Esophagus muscularis mucosa (tissue), 4 donors: ENCODE results near the gene CNOT1. TPM values are rescaled to one million over a fixed set of nuclear protein-coding genes. Genes with fewer than 3 reads are reported as not detected.
A peak's percentile ranks its signal among the peaks of the same experiment; 100 is the strongest.

Experiments used
- DNase-seq: peaks from one replicate; pipeline ENCODE4 v3.0.0-alpha.2; 2017; ENCODE audit errors: extremely low spot score
- H3K27ac ChIP-seq, 4 donors: fragments of 200-600 bp; sonication (generic); replicated peaks in 1 of 4; 1 replicate in 3 of 4; 2 replicates in 1 of 4; pipeline ENCODE4 v1.5.1; 2016 to 2019; ENCODE audit warnings: mild to moderate bottlenecking in 1 of 4
- H3K27me3 ChIP-seq, 4 donors: fragments of 200-600 bp; sonication (generic); one replicate each; pipeline versions ENCODE4 v1.5.1 to v1.6.0; 2016 to 2019
- H3K36me3 ChIP-seq, 4 donors: fragments of 200-600 bp; sonication (generic); one replicate each; pipeline ENCODE4 v1.5.1; 2016 to 2019
- H3K4me1 ChIP-seq, 4 donors: fragments of 200-600 bp; sonication (generic); one replicate each; pipeline ENCODE4 v1.5.1; 2016 to 2019
- H3K4me3 ChIP-seq, 4 donors: fragments of 200-600 bp; sonication (generic); 1 replicate in 2 of 4; 2 replicates in 2 of 4; pipeline ENCODE4 v1.5.1; 2016 to 2019; ENCODE audit warnings: mild to moderate bottlenecking in 4 of 4, moderate library complexity in 1 of 4
- H3K9me3 ChIP-seq, 4 donors: fragments of 200-600 bp; sonication (generic); 1 replicate in 3 of 4; 2 replicates in 1 of 4; pipeline ENCODE4 v1.5.1; 2016 to 2019
- CTCF ChIP-seq, 3 experiments: fragments of 200-600 bp in 2 of 3; fragments of 450-650 bp in 1 of 3; sonication (generic) in 2 of 3; IDR thresholded peaks; one replicate each; pipeline ENCODE4 v1.5.1; 2017 to 2019; ENCODE audit warnings: antibody characterized with exemption in 3 of 3, mild to moderate bottlenecking in 2 of 3, moderate library complexity in 1 of 3
- EP300 ChIP-seq: sonication (generic); formaldehyde crosslinking; IDR thresholded peaks from one replicate; pipeline ENCODE4 v1.6.1; 2017; ENCODE audit warnings: antibody characterized with exemption
- POLR2A ChIP-seq: fragments of 450-650 bp; IDR thresholded peaks from one replicate; pipeline ENCODE4 v1.6.1; 2017; ENCODE audit warnings: antibody characterized with exemption, moderate library complexity, mild to moderate bottlenecking, low read depth
- POLR2AphosphoS5 ChIP-seq, 2 donors: sonication (generic); formaldehyde crosslinking; IDR thresholded peaks; one replicate each; pipeline ENCODE4 v1.6.1; 2017; ENCODE audit warnings: antibody characterized with exemption in 2 of 2
- WGBS: methylation state at CpG from one replicate; pipeline ENCODE4 v1.1.5; 2018; 5-methylcytosine and 5-hydroxymethylcytosine counted together
- intact Hi-C: fragments of 100-400 bp; cut with DNase I; formaldehyde crosslinking; loops from one replicate; pipeline ENCODE4 v1.15.1; 2023
- total RNA-seq, 4 donors: library from RNA; depleted of rRNA; stranded (reverse); fragments of >200 nt; gene quantifications; one replicate each; pipeline versions ENCODE4 v1.1.0 to v1.2.1, GENCODE V29; 2016

CNOT1 gene
- total RNA-seq, 4 donors from 2014 or later = 92.1 to 97.6 (median 95.6) TPM

GRCh38 chr16:58500430-58501241 lies 129.0 kb downstream of the CNOT1 start:
- 33% methylated on average over 15 of the region's 36 CpGs for WGBS
- DNase-seq = no peak

GRCh38 chr16:58499615-58500351 lies 129.8 kb downstream of the CNOT1 start, which contains the start of gene NDRG4:
Gene NDRG4, plus strand, starts transcription at chr16:58500143. Its CDS starts 106 bp downstream, at chr16:58500249.
- 45% methylated on average over 11 of the region's 24 CpGs for WGBS
- TF ChIP-seq EP300 (no peak), POLR2AphosphoS5 (IDR thresholded peaks at IDR 0.05) (no peak)
- peak within 1 kb of the TSS; percentile 41 to 54 (median 44) for H3K4me3 ChIP-seq
- peaks cover 28 to 37% (median 32%) of the 10 kb centered on the region in 4 donors for H3K4me1 ChIP-seq
- H3K27me3 ChIP-seq = peaks cover 0 to 47% (median 6%) of the 10 kb centered on the region in 4 donors
- H3K27ac ChIP-seq = no peak within 1 kb of the TSS
- no peaks in the 10 kb centered on the region for H3K9me3 ChIP-seq
- peaks cover 0 to 30% (median 0%) of the 10 kb centered on the region in 4 donors for H3K36me3 ChIP-seq
- intact Hi-C loops = no loop called here
- DNase-seq = no peak

More at GRCh38 chr16:58500430-58501241, 129.0 kb downstream of the CNOT1 start:
- H3K9me3 ChIP-seq = no peaks in the 10 kb centered on the region
- intact Hi-C loops = no loop called here
- peaks cover 0 to 47% (median 6%) of the 10 kb centered on the region in 4 donors for H3K27me3 ChIP-seq
- H3K4me3 ChIP-seq = peak overlapping the region; percentile 41 to 54 (median 44)
- TF ChIP-seq POLR2AphosphoS5 (IDR thresholded peaks at IDR 0.05) = no peak
- TF ChIP-seq EP300 = no peak
- no peak for TF ChIP-seq POLR2A
- no peak for TF ChIP-seq CTCF (IDR thresholded peaks at IDR 0.05)
- H3K36me3 ChIP-seq = peaks cover 0 to 33% (median 0%) of the 10 kb centered on the region in 4 donors
- H3K4me1 ChIP-seq = peaks cover 21 to 28% (median 24%) of the 10 kb centered on the region in 4 donors
- no peak overlapping the region for H3K27ac ChIP-seq

GRCh38 chr16:58499092-58499511 lies 130.5 kb downstream of the CNOT1 start:
- peaks cover 30 to 39% (median 33%) of the 10 kb centered on the region in 4 donors for H3K4me1 ChIP-seq
- 87% methylated on average over 10 of the region's 10 CpGs for WGBS
- DNase-seq = no peak
- H3K36me3 ChIP-seq = peaks cover 0 to 27% (median 0%) of the 10 kb centered on the region in 4 donors
- H3K9me3 ChIP-seq = no peaks in the 10 kb centered on the region
- H3K4me3 ChIP-seq = no peak overlapping the region
- TF ChIP-seq POLR2A = no peak
- TF ChIP-seq CTCF (IDR thresholded peaks at IDR 0.05) = no peak
- TF ChIP-seq EP300 = no peak
- TF ChIP-seq POLR2AphosphoS5 (IDR thresholded peaks at IDR 0.05) = no peak
- intact Hi-C loops = no loop called here
- H3K27ac ChIP-seq = no peak overlapping the region
- peaks cover 0 to 42% (median 6%) of the 10 kb centered on the region in 4 donors for H3K27me3 ChIP-seq

GRCh38 chr16:58498341-58499091 lies 131.1 kb downstream of the CNOT1 start:
- TF ChIP-seq CTCF (IDR thresholded peaks at IDR 0.05) (no peak), POLR2A (no peak), POLR2AphosphoS5 (IDR thresholded peaks at IDR 0.05) (no peak), EP300 (no peak)
- intact Hi-C loops = no loop called here
- DNase-seq = no peak
- peaks cover 0 to 36% (median 6%) of the 10 kb centered on the region in 4 donors for H3K27me3 ChIP-seq
- 79% methylated on average over 2 of the region's 9 CpGs for WGBS
- H3K9me3 ChIP-seq = no peaks in the 10 kb centered on the region
- peaks cover 30 to 39% (median 33%) of the 10 kb centered on the region in 4 donors for H3K4me1 ChIP-seq
- H3K27ac ChIP-seq = no peak overlapping the region
- peaks cover 0 to 27% (median 0%) of the 10 kb centered on the region in 4 donors for H3K36me3 ChIP-seq
- H3K4me3 ChIP-seq = no peak overlapping the region
